AG04449 (cell line): ENCODE results near the gene TADA2A.
"Not testable (repeated sequence)": the region's sequence is repeated elsewhere in the genome, so short reads cannot be mapped to it uniquely, and the experiment has no call there.

Experiments
- CTCF ChIA-PET: fragments of 350-600 bp; formaldehyde crosslinking; extraction: SDS; loops from one replicate; lab custom pipeline; 2021; ENCODE audit warnings: antibody characterized with exemption; lab: Yijun Ruan, JAX
- POLR2A ChIA-PET: fragments of 400-600, 350-600 bp; formaldehyde crosslinking; extraction: SDS; loops from one replicate; lab custom pipeline; 2020; ENCODE audit warnings: antibody characterized with exemption, inconsistent platforms; lab: Yijun Ruan, JAX
- DNase-seq: peaks from one replicate; pipeline ENCODE4 v3.0.0-alpha.2; 2010; ENCODE audit warnings: low read depth, low spot score
- H3K4me3 ChIP-seq: 2 replicates; pipeline ENCODE4 v1.5.1; 2011; ENCODE audit warnings: low read depth, mild to moderate bottlenecking, control low read depth, low read length
- CTCF ChIP-seq: IDR thresholded peaks from one replicate; pipeline ENCODE4 v1.5.1; 2011; ENCODE audit warnings: mild to moderate bottlenecking, moderate library complexity, low read length, control low read depth, inconsistent platforms; ENCODE audit not compliant: insufficient read depth; ENCODE audit errors: missing control alignments

Gene TADA2A

GRCh38 chr17:37446027-37446426, 39.3 kb downstream of the TADA2A start:
- no peak overlapping the region for H3K4me3 ChIP-seq
- no peak for DNase-seq
- TF ChIP-seq CTCF, result no peak
- ChIA-PET POLR2A (no interaction called here), CTCF (interaction anchor here (0.6 to 1.7 kb wide), 3 partner anchors 8 to 73 kb away, joined by 3 to 10 read pairs (median 5); no protein-coding TSS in a partner anchor)

GRCh38 chr17:37447641-37448040, 41.0 kb downstream of the TADA2A start:
- POLR2A ChIA-PET, result no interaction called here
- no peak for TF ChIP-seq CTCF
- CTCF ChIA-PET, result interaction anchor here (1.7 kb wide), 1 partner anchor 9 kb away, joined by 10 read pairs; no protein-coding TSS in a partner anchor
- DNase-seq, result no peak
- H3K4me3 ChIP-seq, result no peak overlapping the region

- POLR2A ChIA-PET, result no interaction called here
- CTCF ChIA-PET, result interaction anchor here (0.9 to 2.1 kb wide), 5 partner anchors 9 to 77 kb away, joined by 3 to 6 read pairs (median 4); no protein-coding TSS in a partner anchor
- TF ChIP-seq CTCF, result no peak
- DNase-seq, result no peak
- no peak overlapping the region for H3K4me3 ChIP-seq
These were observed 43.4 kb downstream of the TADA2A start for GRCh38 chr17:37450112-37450511.

- DNase-seq, H3K4me3 ChIP-seq, POLR2A ChIA-PET: not testable (repeated sequence)
- CTCF ChIA-PET, result interaction anchor here (1.0 to 1.3 kb wide), 3 partner anchors 16 to 60 kb away, joined by 3 read pairs; no protein-coding TSS in a partner anchor
These were observed 51.1 kb downstream of the TADA2A start for GRCh38 chr17:37457801-37458200.

- DNase-seq, result no peak
- POLR2A ChIA-PET, result interaction anchor here (0.6 kb wide), 1 partner anchor 71 kb away, joined by 3 read pairs; no protein-coding TSS in a partner anchor
- CTCF ChIA-PET, result interaction anchor here (1.0 to 1.3 kb wide), 2 partner anchors 17 to 61 kb away, joined by 3 read pairs; no protein-coding TSS in a partner anchor
- H3K4me3 ChIP-seq, result no peak overlapping the region
- TF ChIP-seq CTCF, result no peak
These were observed 52.1 kb downstream of the TADA2A start for GRCh38 chr17:37458805-37459204.

- no peak for DNase-seq
- ChIA-PET CTCF (interaction anchor here (1.0 to 2.3 kb wide), 3 partner anchors 15 to 88 kb away, joined by 4 to 6 read pairs (median 4); no protein-coding TSS in a partner anchor), POLR2A (no interaction called here)
- H3K4me3 ChIP-seq, result no peak overlapping the region
- TF ChIP-seq CTCF, result no peak
These were observed 55.0 kb downstream of the TADA2A start for GRCh38 chr17:37461668-37462067.

- TF ChIP-seq CTCF, result no peak
- no peak overlapping the region for H3K4me3 ChIP-seq
- POLR2A ChIA-PET, result no interaction called here
- DNase-seq, result no peak
- CTCF ChIA-PET, result interaction anchor here (2.3 kb wide), 1 partner anchor 89 kb away, joined by 6 read pairs; no protein-coding TSS in a partner anchor
These were observed 55.8 kb downstream of the TADA2A start for GRCh38 chr17:37462492-37462891.
